NCI-H146 treated with DMSO at 0.1 percent for 48 hours (cell line): ENCODE measurements around the gene IL23R.
"Not testable (repeated sequence)": the region's sequence is repeated elsewhere in the genome, so short reads cannot be mapped to it uniquely, and the experiment has no call there.

Experiments
- DNase-seq: peaks from one replicate; lab custom pipeline; 2025; ENCODE audit not compliant: unreplicated experiment; lab: John Stamatoyannopoulos, UW

The IL23R gene

GRCh38 chr1:67166196-67166595, at the start of gene IL23R:
Gene IL23R, plus strand, starts transcription at chr1:67166454. Its CDS starts 1,667 bp downstream, at chr1:67168121.
- no peak for DNase-seq

- DNase-seq, result no peak
Measured at GRCh38 chr1:67118191-67118590, 48.1 kb upstream of the IL23R start.

- no peak for DNase-seq
Measured at GRCh38 chr1:67118646-67119045, 47.6 kb upstream of the IL23R start.

GRCh38 chr1:67120855-67121619, 45.2 kb upstream of the IL23R start:
- no peak for DNase-seq

- no peak for DNase-seq
Measured at GRCh38 chr1:67124455-67124854, 41.8 kb upstream of the IL23R start.

- no peak for DNase-seq
Measured at GRCh38 chr1:67126111-67126746, 40.0 kb upstream of the IL23R start.

- no peak for DNase-seq
Measured at GRCh38 chr1:67126974-67127373, 39.3 kb upstream of the IL23R start.

GRCh38 chr1:67130673-67131072, 35.6 kb upstream of the IL23R start:
- DNase-seq, result no peak

- DNase-seq, result no peak
Measured at GRCh38 chr1:67133177-67133576, 33.1 kb upstream of the IL23R start.

- no peak for DNase-seq
Measured at GRCh38 chr1:67134695-67135094, 31.6 kb upstream of the IL23R start, which contains the start of gene C1orf141. Gene C1orf141, minus strand, starts transcription at chr1:67134970. Its CDS starts 7,730 bp downstream, at chr1:67127240.

- no peak for DNase-seq
Measured at GRCh38 chr1:67135354-67135753, 30.9 kb upstream of the IL23R start.

GRCh38 chr1:67137307-67137753, 28.9 kb upstream of the IL23R start:
- DNase-seq, result no peak

GRCh38 chr1:67138813-67139499, 27.3 kb upstream of the IL23R start:
- no peak for DNase-seq

- no peak for DNase-seq
Measured at GRCh38 chr1:67140460-67140859, 25.8 kb upstream of the IL23R start.

- not testable (repeated sequence) for DNase-seq
Measured at GRCh38 chr1:67141832-67142231, 24.4 kb upstream of the IL23R start.

- DNase-seq, result no peak
Measured at GRCh38 chr1:67142931-67143330, 23.3 kb upstream of the IL23R start.

- DNase-seq, result no peak
Measured at GRCh38 chr1:67143966-67144365, 22.3 kb upstream of the IL23R start.

GRCh38 chr1:67144696-67145095, 21.6 kb upstream of the IL23R start:
- DNase-seq, result no peak

- DNase-seq, result no peak
Measured at GRCh38 chr1:67146101-67146500, 20.2 kb upstream of the IL23R start.

- no peak for DNase-seq
Measured at GRCh38 chr1:67146539-67146938, 19.7 kb upstream of the IL23R start.

- DNase-seq, result not testable (repeated sequence)
Measured at GRCh38 chr1:67147973-67148372, 18.3 kb upstream of the IL23R start.
